SK-N-SH (cell line): Measurements from ENCODE around the gene USP28. TPM values are rescaled to one million over a fixed set of nuclear protein-coding genes. Genes with fewer than 3 reads are reported as not detected.

Experiments used
- CTCF ChIA-PET: fragments of 300-600, 350-600 bp; formaldehyde crosslinking; extraction: SDS; loops from one replicate; lab custom pipeline; 2021; lab: Yijun Ruan, JAX
- POLR2A ChIA-PET: fragments of 350-600 bp; sonication (Branson Sonifier 250); formaldehyde crosslinking; extraction: SDS; loops from one replicate; lab custom pipeline; 2020; ENCODE audit warnings: antibody characterized with exemption, inconsistent platforms; lab: Yijun Ruan, JAX
- DNase-seq: peaks from one replicate; pipeline ENCODE4 v3.0.0; 2012
- H2AFZ ChIP-seq: fragments of 200-600 bp; sonication (generic); 2 replicates; pipeline ENCODE4 v1.8.1; 2016; ENCODE audit warnings: antibody characterized with exemption, mild to moderate bottlenecking, low read depth
- H3F3A ChIP-seq: fragments of 200-600 bp; sonication (generic); replicated peaks from 2 replicates; pipeline ENCODE3; 2016; ENCODE audit warnings: antibody characterized with exemption, mild to moderate bottlenecking; ENCODE audit not compliant: insufficient read depth
- H3K27ac ChIP-seq, 2 experiments: fragments of 200-500 bp in 1 of 2; fragments of 200-600 bp in 1 of 2; sonication (Bioruptor generic) in 1 of 2; sonication (generic), shearing (Covaris generic) in 1 of 2; 2 replicates each; pipeline versions ENCODE4 v1.5.1 to v1.6.1; 2014 to 2016; ENCODE audit warnings: low read depth in 2 of 2, inconsistent platforms in 1 of 2, low read length in 1 of 2, mild to moderate bottlenecking in 1 of 2, mixed read lengths in 1 of 2
- H3K27me3 ChIP-seq: fragments of 200-600 bp; sonication (generic), shearing (Covaris generic); 2 replicates; pipeline ENCODE4 v1.6.1; 2016; ENCODE audit warnings: mixed run types; ENCODE audit not compliant: insufficient read depth
- H3K36me3 ChIP-seq, 2 experiments: fragments of 200-500 bp in 1 of 2; fragments of 200-600 bp in 1 of 2; sonication (Bioruptor generic) in 1 of 2; sonication (generic) in 1 of 2; replicated peaks in 1 of 2; 2 replicates each; pipeline versions ENCODE3 to v1.5.1; 2014 to 2016; ENCODE audit warnings: low read length in 1 of 2, mild to moderate bottlenecking in 1 of 2; ENCODE audit not compliant: insufficient read depth in 2 of 2, control insufficient read depth in 1 of 2
- H3K4me1 ChIP-seq, 2 experiments: fragments of 200-500 bp in 1 of 2; fragments of 200-600 bp in 1 of 2; sonication (Bioruptor generic) in 1 of 2; sonication (generic), shearing (Covaris generic) in 1 of 2; 2 replicates each; pipeline versions ENCODE4 v1.5.1 to v1.6.1; 2014 to 2016; ENCODE audit warnings: low read depth in 1 of 2, low read length in 1 of 2, mixed run types in 1 of 2; ENCODE audit not compliant: insufficient read depth in 2 of 2, control insufficient read depth in 1 of 2
- H3K4me2 ChIP-seq: fragments of 200-600 bp; sonication (generic), shearing (Covaris generic); 2 replicates; pipeline ENCODE4 v1.6.1; 2017; ENCODE audit warnings: mixed run types
- H3K4me3 ChIP-seq, 2 experiments: fragments of 200-500 bp in 1 of 2; fragments of 200-600 bp in 1 of 2; sonication (Bioruptor generic) in 1 of 2; sonication (generic), shearing (Covaris generic) in 1 of 2; 2 replicates each; pipeline versions ENCODE4 v1.5.1 to v1.8.1; 2014 to 2016; ENCODE audit warnings: low read depth in 2 of 2, inconsistent platforms in 1 of 2, low read length in 1 of 2, mild to moderate bottlenecking in 1 of 2, mixed read lengths in 1 of 2, moderate library complexity in 1 of 2
- H3K79me2 ChIP-seq: fragments of 200-600 bp; sonication (generic); 2 replicates; pipeline ENCODE4 v1.8.1; 2017; ENCODE audit warnings: mild to moderate bottlenecking; ENCODE audit not compliant: insufficient read depth
- H3K9ac ChIP-seq: fragments of 200-600 bp; sonication (generic); 2 replicates; pipeline ENCODE4 v1.6.1; 2017; ENCODE audit warnings: mixed run types
- H3K9me2 ChIP-seq: fragments of 200-600 bp; sonication (generic); 2 replicates; pipeline ENCODE4 v1.6.1; 2017; ENCODE audit warnings: mixed run types
- H3K9me3 ChIP-seq: fragments of 200-600 bp; sonication (generic); 2 replicates; pipeline ENCODE4 v1.6.1; 2017; ENCODE audit warnings: mixed run types, mild to moderate bottlenecking, moderate library complexity
- H4K20me1 ChIP-seq: fragments of 200-600 bp; sonication (generic); 2 replicates; pipeline ENCODE4 v1.6.1; 2017; ENCODE audit warnings: mild to moderate bottlenecking, mixed run types; ENCODE audit not compliant: insufficient read depth
- EZH2phosphoT487 ChIP-seq: fragments of 200-600 bp; sonication (generic); IDR thresholded peaks from 2 replicates; pipeline ENCODE4 v1.6.1; 2017; ENCODE audit warnings: low read depth, mixed run types, mild to moderate bottlenecking, antibody characterized with exemption, moderate library complexity, borderline replicate concordance
- FOSL2 ChIP-seq: IDR thresholded peaks from 2 replicates; pipeline ENCODE4 v1.4.0; 2012; ENCODE audit warnings: low read depth, mild to moderate bottlenecking, moderate library complexity, borderline replicate concordance
- FOXM1 ChIP-seq: IDR thresholded peaks from 2 replicates; pipeline ENCODE4 v1.4.0; 2012; ENCODE audit warnings: low read depth, mild to moderate bottlenecking
- GABPA ChIP-seq: IDR thresholded peaks from 2 replicates; pipeline ENCODE4 v1.4.0; 2012; ENCODE audit warnings: low read depth, mild to moderate bottlenecking
- MXI1 ChIP-seq: IDR thresholded peaks from 2 replicates; pipeline ENCODE4 v1.6.1; 2012; ENCODE audit warnings: mild to moderate bottlenecking, low read depth, low read length, improper control_type of control experiment
- NFIC ChIP-seq: IDR thresholded peaks from 2 replicates; pipeline ENCODE4 v1.4.0; 2012; ENCODE audit warnings: borderline replicate concordance
- NRF1 ChIP-seq: IDR thresholded peaks from 2 replicates; pipeline ENCODE4 v1.6.1; 2012; ENCODE audit warnings: low read depth, mild to moderate bottlenecking, low read length
- RCOR1 ChIP-seq: fragments of 150-350 bp; IDR thresholded peaks from 2 replicates; pipeline ENCODE4 v1.6.1; 2017; ENCODE audit warnings: antibody characterized with exemption, low read length
- RFX5 ChIP-seq: IDR thresholded peaks from 2 replicates; pipeline ENCODE4 v1.6.1; 2012; ENCODE audit warnings: mild to moderate bottlenecking, improper control_type of control experiment, low read length
- SIN3A ChIP-seq: IDR thresholded peaks from 2 replicates; pipeline ENCODE4 v1.6.1; 2012; ENCODE audit warnings: low read depth, mild to moderate bottlenecking, low read length, moderate library complexity, borderline replicate concordance
- TCF12 ChIP-seq: IDR thresholded peaks from 2 replicates; pipeline ENCODE4 v1.4.0; 2012
- TEAD4 ChIP-seq: IDR thresholded peaks from 2 replicates; pipeline ENCODE4 v1.4.0; 2012; ENCODE audit warnings: mild to moderate bottlenecking, borderline replicate concordance; ENCODE audit not compliant: insufficient read depth
- WGBS: methylation state at CpG from one replicate; pipeline ENCODE4 v1.1.6; 2017; ENCODE audit warnings: low lambda C conversion rate; 5-methylcytosine and 5-hydroxymethylcytosine counted together
- polyA plus RNA-seq, 3 experiments: library from polyadenylated mRNA; depleted of rRNA; stranded (reverse); fragments of >200 nt; gene quantifications; 2 replicates each; pipeline ENCODE4 v1.2.3, GENCODE V29; 2012
- TF ChIP-seq, protein P1 (sequence below): IDR thresholded peaks from 2 replicates; pipeline ENCODE4 v1.4.0; 2012; ENCODE audit warnings: low read depth
- TF ChIP-seq, protein P2 (sequence below): fragments of 200-600 bp; sonication (generic); IDR thresholded peaks from 2 replicates; pipeline ENCODE4 v1.6.1; 2017; ENCODE audit warnings: antibody characterized with exemption, mild to moderate bottlenecking, moderate library complexity

The USP28 gene
- polyA plus RNA-seq, 1 of the 3 experiments (the other 2 are of a cell fraction): 20.0 TPM

- Histone ChIP-seq H3K27me3 (no peaks in the 10 kb centered on the region), H3K4me2 (no peak overlapping the region), H2AFZ (no peak overlapping the region), H4K20me1 (no peaks in the 10 kb centered on the region), H3K4me1 (no peaks in the 10 kb centered on the region), H3K79me2 (no peaks in the 10 kb centered on the region), H3K4me3 (no peak overlapping the region), H3K9me2 (no peaks in the 10 kb centered on the region), H3F3A (no peaks in the 10 kb centered on the region), H3K36me3 (peaks cover 19 to 25% of the 10 kb centered on the region in 2 experiments), H3K9ac (no peak overlapping the region), H3K27ac (no peak overlapping the region), H3K9me3 (no peaks in the 10 kb centered on the region)
- 100% methylated on average over 1 of the region's 1 CpG for WGBS
- ChIA-PET POLR2A (interaction anchor here (0.8 kb wide), 1 partner anchor 109 kb away, joined by 3 read pairs; no protein-coding TSS in a partner anchor), CTCF (interaction anchor here (0.7 kb wide), 1 partner anchor 35 kb away, joined by 3 read pairs; no protein-coding TSS in a partner anchor)
- DNase-seq: no peak
- no peak for TF ChIP-seq NFIC
- TF ChIP-seq, protein P1, sequence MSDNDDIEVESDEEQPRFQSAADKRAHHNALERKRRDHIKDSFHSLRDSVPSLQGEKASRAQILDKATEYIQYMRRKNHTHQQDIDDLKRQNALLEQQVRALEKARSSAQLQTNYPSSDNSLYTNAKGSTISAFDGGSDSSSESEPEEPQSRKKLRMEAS: no peak
- TF ChIP-seq SIN3A: no peak
- TF ChIP-seq GABPA: no peak
- no peak for TF ChIP-seq MXI1
- TF ChIP-seq TCF12: no peak
- TF ChIP-seq, protein P2, sequence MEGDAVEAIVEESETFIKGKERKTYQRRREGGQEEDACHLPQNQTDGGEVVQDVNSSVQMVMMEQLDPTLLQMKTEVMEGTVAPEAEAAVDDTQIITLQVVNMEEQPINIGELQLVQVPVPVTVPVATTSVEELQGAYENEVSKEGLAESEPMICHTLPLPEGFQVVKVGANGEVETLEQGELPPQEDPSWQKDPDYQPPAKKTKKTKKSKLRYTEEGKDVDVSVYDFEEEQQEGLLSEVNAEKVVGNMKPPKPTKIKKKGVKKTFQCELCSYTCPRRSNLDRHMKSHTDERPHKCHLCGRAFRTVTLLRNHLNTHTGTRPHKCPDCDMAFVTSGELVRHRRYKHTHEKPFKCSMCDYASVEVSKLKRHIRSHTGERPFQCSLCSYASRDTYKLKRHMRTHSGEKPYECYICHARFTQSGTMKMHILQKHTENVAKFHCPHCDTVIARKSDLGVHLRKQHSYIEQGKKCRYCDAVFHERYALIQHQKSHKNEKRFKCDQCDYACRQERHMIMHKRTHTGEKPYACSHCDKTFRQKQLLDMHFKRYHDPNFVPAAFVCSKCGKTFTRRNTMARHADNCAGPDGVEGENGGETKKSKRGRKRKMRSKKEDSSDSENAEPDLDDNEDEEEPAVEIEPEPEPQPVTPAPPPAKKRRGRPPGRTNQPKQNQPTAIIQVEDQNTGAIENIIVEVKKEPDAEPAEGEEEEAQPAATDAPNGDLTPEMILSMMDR: no peak
- no peak for TF ChIP-seq RCOR1
- no peak for TF ChIP-seq FOSL2
- no peak for TF ChIP-seq RFX5
- TF ChIP-seq EZH2phosphoT487: no peak
- TF ChIP-seq FOXM1: no peak
- no peak for TF ChIP-seq NRF1
Measured at GRCh38 chr11:113841691-113842090, 33.7 kb downstream of the USP28 start.

DNA sequence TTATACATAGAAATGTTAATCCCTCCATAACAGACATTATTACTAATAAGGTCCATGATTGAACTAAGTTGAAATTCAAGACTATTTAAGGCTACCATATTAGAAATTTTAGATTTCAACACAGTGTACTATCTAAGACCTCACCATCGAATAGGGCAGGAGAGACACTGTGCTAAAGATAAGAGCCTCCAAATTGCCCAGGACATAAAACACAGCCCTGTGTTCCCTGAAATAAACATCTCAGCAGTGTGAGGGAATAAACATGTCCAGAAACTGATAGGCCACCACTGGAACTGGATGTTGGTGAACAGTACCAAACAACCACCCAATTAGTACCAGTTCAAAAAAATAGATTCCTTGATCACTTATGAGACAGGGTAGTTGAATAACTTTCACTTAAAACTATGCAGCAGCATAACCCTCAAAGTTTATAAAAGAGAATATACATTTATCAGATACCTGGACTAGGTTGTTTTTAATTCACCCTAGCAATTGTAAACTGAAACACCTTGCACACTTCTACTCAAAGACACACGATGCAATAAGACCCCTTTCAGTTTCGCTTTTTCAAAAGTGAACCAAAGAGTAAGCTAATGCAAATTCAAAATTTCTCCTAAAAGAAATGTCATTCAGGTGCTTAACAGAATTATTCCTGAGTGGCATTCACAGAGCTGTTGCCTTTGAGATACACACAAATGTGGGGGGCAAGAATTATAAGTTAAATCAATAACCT, 34.3 kb downstream of the USP28 start:
- 92% methylated on average over 3 of the region's 3 CpGs for WGBS
- ChIA-PET POLR2A (interaction anchor here (0.8 kb wide), 1 partner anchor 109 kb away, joined by 3 read pairs; no protein-coding TSS in a partner anchor), CTCF (interaction anchor here (0.7 kb wide), 1 partner anchor 34 kb away, joined by 3 read pairs; no protein-coding TSS in a partner anchor)

More for the DNA sequence above, 34.3 kb downstream of the USP28 start:
- Histone ChIP-seq H3K27ac (no peak overlapping the region), H3K27me3 (no peaks in the 10 kb centered on the region), H3K9me2 (no peaks in the 10 kb centered on the region), H3K4me3 (no peak overlapping the region), H3K9me3 (no peaks in the 10 kb centered on the region), H2AFZ (no peak overlapping the region), H3K9ac (no peak overlapping the region), H3K4me2 (no peak overlapping the region), H3K36me3 (peaks cover 19 to 23% of the 10 kb centered on the region in 2 experiments), H4K20me1 (no peaks in the 10 kb centered on the region), H3K4me1 (no peaks in the 10 kb centered on the region), H3K79me2 (no peaks in the 10 kb centered on the region), H3F3A (no peaks in the 10 kb centered on the region)
- DNase-seq: no peak
- TF ChIP-seq TEAD4: no peak
